Measurements from ENCODE around the gene HAUS7. TPM values are rescaled to one million over a fixed set of nuclear protein-coding genes. Genes with fewer than 3 reads are reported as not detected.
"Not testable (repeated sequence)": the region's sequence is repeated elsewhere in the genome, so short reads cannot be mapped to it uniquely, and the experiment has no call there.

HAUS7 gene
- polyA plus RNA-seq, 3 donors from 2014 or later = 36.3 to 49.5 (median 43.2) TPM

GRCh38 chrX:153407736-153408135 is 62.6 kb downstream of the HAUS7 start:
- Mint-ChIP-seq H3K4me1 (peaks cover 6 to 13% of the 10 kb centered on the region in 2 donors), H3K27me3 (ENCODE audit: low read depth in 3 of 3) (peaks cover 0 to 9% (median 6%) of the 10 kb centered on the region in 3 donors), H3K36me3 (no peaks in the 10 kb centered on the region), H3K4me3 (no peak overlapping the region), H3K9me3 (no peaks in the 10 kb centered on the region), H3K27ac (peak overlapping the region in 1 of 6 donors; percentile 53)
- no peak for DNase-seq

GRCh38 chrX:153406903-153407302 is 63.5 kb downstream of the HAUS7 start:
- no peak overlapping the region for H3K27ac Mint-ChIP-seq
- no peak for DNase-seq
- no peaks in the 10 kb centered on the region for H3K36me3 Mint-ChIP-seq
- no peak overlapping the region for H3K4me3 Mint-ChIP-seq
- peaks cover 1 to 9% (median 9%) of the 10 kb centered on the region in 3 donors for H3K27me3 Mint-ChIP-seq (ENCODE audit: low read depth in 3 of 3)
- H3K9me3 Mint-ChIP-seq = no peaks in the 10 kb centered on the region
- peaks cover 2 to 6% of the 10 kb centered on the region in 2 donors for H3K4me1 Mint-ChIP-seq

GRCh38 chrX:153406011-153406410 is 64.4 kb downstream of the HAUS7 start:
- peaks cover 0 to 4% of the 10 kb centered on the region in 2 donors for H3K4me1 Mint-ChIP-seq
- no peak overlapping the region for H3K4me3 Mint-ChIP-seq
- no peaks in the 10 kb centered on the region for H3K9me3 Mint-ChIP-seq
- peaks cover 1 to 9% (median 9%) of the 10 kb centered on the region in 3 donors for H3K27me3 Mint-ChIP-seq (ENCODE audit: low read depth in 3 of 3)
- DNase-seq = no peak
- no peaks in the 10 kb centered on the region for H3K36me3 Mint-ChIP-seq
- no peak overlapping the region for H3K27ac Mint-ChIP-seq

- no peak for DNase-seq
- no peaks in the 10 kb centered on the region for H3K9me3 Mint-ChIP-seq
- H3K4me3 Mint-ChIP-seq = no peak overlapping the region
- no peak overlapping the region for H3K27ac Mint-ChIP-seq
- H3K36me3 Mint-ChIP-seq = no peaks in the 10 kb centered on the region
- no peaks in the 10 kb centered on the region for H3K4me1 Mint-ChIP-seq
- H3K27me3 Mint-ChIP-seq (ENCODE audit: low read depth in 3 of 3) = peaks cover 1 to 9% (median 9%) of the 10 kb centered on the region in 3 donors
Measured at GRCh38 chrX:153405426-153405825, 65.0 kb downstream of the HAUS7 start.

GRCh38 chrX:153404333-153404732 is 66.0 kb downstream of the HAUS7 start:
- H3K27ac Mint-ChIP-seq; H3K9me3 Mint-ChIP-seq; H3K4me1 Mint-ChIP-seq; H3K27me3 Mint-ChIP-seq (ENCODE audit: low read depth in 3 of 3); DNase-seq; H3K4me3 Mint-ChIP-seq; H3K36me3 Mint-ChIP-seq: not testable (repeated sequence)

- no peak for DNase-seq
- H3K9me3 Mint-ChIP-seq = no peaks in the 10 kb centered on the region
- H3K4me3 Mint-ChIP-seq = no peak within 1 kb of the TSS
- H3K36me3 Mint-ChIP-seq = no peaks in the 10 kb centered on the region
- H3K27ac Mint-ChIP-seq = no peak within 1 kb of the TSS
- H3K4me1 Mint-ChIP-seq = no peaks in the 10 kb centered on the region
- H3K27me3 Mint-ChIP-seq (ENCODE audit: low read depth in 3 of 3) = peaks cover 3 to 9% (median 7%) of the 10 kb centered on the region in 3 donors
Measured at GRCh38 chrX:153401133-153401764, 69.1 kb downstream of the HAUS7 start, which contains the start of gene PNMA6E. TSS of gene PNMA6E (minus strand) at chrX:153401350. CDS start at chrX:153398849, 2,501 bp downstream.

- peak; percentile 30 to 43 (median 36) for DNase-seq
- H3K27ac Mint-ChIP-seq = no peak overlapping the region
- no peak overlapping the region for H3K4me3 Mint-ChIP-seq
- H3K36me3 Mint-ChIP-seq = no peaks in the 10 kb centered on the region
- H3K27me3 Mint-ChIP-seq (ENCODE audit: low read depth in 3 of 3) = peaks cover 3 to 9% (median 7%) of the 10 kb centered on the region in 3 donors
- no peaks in the 10 kb centered on the region for H3K9me3 Mint-ChIP-seq
- H3K4me1 Mint-ChIP-seq = peaks cover 0 to 2% of the 10 kb centered on the region in 2 donors
Measured at GRCh38 chrX:153400146-153401132, 69.9 kb downstream of the HAUS7 start.

GRCh38 chrX:153398275-153398960 is 72.0 kb downstream of the HAUS7 start:
- H3K36me3 Mint-ChIP-seq = no peaks in the 10 kb centered on the region
- H3K27ac Mint-ChIP-seq = no peak overlapping the region
- H3K4me1 Mint-ChIP-seq = peaks cover 0 to 7% of the 10 kb centered on the region in 2 donors
- no peak for DNase-seq
- H3K9me3 Mint-ChIP-seq = no peaks in the 10 kb centered on the region
- no peak overlapping the region for H3K4me3 Mint-ChIP-seq
- H3K27me3 Mint-ChIP-seq (ENCODE audit: low read depth in 3 of 3) = peaks cover 5 to 7% (median 6%) of the 10 kb centered on the region in 3 donors

Other genes starting within 250 kb of the HAUS7 start
- gene PNMA6F, start 148.8 kb downstream of the HAUS7 start, polyA plus RNA-seq = not detected
- gene ZNF275, start 136.4 kb downstream of the HAUS7 start, polyA plus RNA-seq = 1 to 10 TPM; 3.1 to 5.2 (median 3.2) TPM
- gene PNMA6E, start 69.2 kb downstream of the HAUS7 start, polyA plus RNA-seq = not detected
- gene ZFP92, start 59.1 kb downstream of the HAUS7 start, polyA plus RNA-seq = under 1 TPM in 2 of 3 donors, not detected in 1; 0.19 to 0.45 TPM
- under 1 TPM in 2 of 3 donors, not detected in 1; 0.64 to 0.67 TPM for gene TREX2, start 24.5 kb downstream of the HAUS7 start, polyA plus RNA-seq
- not detected for gene BGN, start 24.4 kb upstream of the HAUS7 start, polyA plus RNA-seq
- gene ATP2B3, start 47.1 kb upstream of the HAUS7 start, polyA plus RNA-seq = not detected
- gene CCNQ, start 128.6 kb upstream of the HAUS7 start, polyA plus RNA-seq = 10 to 100 TPM; 36.7 to 42.8 (median 38.4) TPM
- not detected for gene DUSP9, start 176.6 kb upstream of the HAUS7 start, polyA plus RNA-seq
- not detected for gene PNCK, start 203.2 kb upstream of the HAUS7 start, polyA plus RNA-seq
- gene SLC6A8, start 217.3 kb upstream of the HAUS7 start, polyA plus RNA-seq = under 1 TPM in 2 of 3 donors, not detected in 1; 0.07 to 0.09 TPM